DMS153 treated with DMSO at 0.1 percent for 48 hours (cell line): ENCODE data around the gene DST.
"Not testable (repeated sequence)": the region's sequence is repeated elsewhere in the genome, so short reads cannot be mapped to it uniquely, and the experiment has no call there.

Experiments
- DNase-seq: peaks from one replicate; lab custom pipeline; 2025; ENCODE audit not compliant: unreplicated experiment; lab: John Stamatoyannopoulos, UW

The DST gene

GRCh38 chr6:56572788-56573471 is 69.8 kb downstream of the DST start:
- no peak for DNase-seq

- no peak for DNase-seq
Measured at GRCh38 chr6:56571605-56572004, 71.1 kb downstream of the DST start.

- peak; percentile 32 for DNase-seq
Measured at GRCh38 chr6:56570413-56571359, 72.0 kb downstream of the DST start.

GRCh38 chr6:56567501-56567900 is 75.2 kb downstream of the DST start:
- DNase-seq, result no peak

- DNase-seq, result not testable (repeated sequence)
Measured at GRCh38 chr6:56562730-56563129, 80.0 kb downstream of the DST start.

GRCh38 chr6:56556751-56557540 is 85.7 kb downstream of the DST start:
- DNase-seq, result no peak

- DNase-seq, result no peak
Measured at GRCh38 chr6:56555438-56555872, 87.2 kb downstream of the DST start.

GRCh38 chr6:56552187-56553130 is 90.2 kb downstream of the DST start:
- DNase-seq, result no peak

GRCh38 chr6:56551409-56552120 is 91.1 kb downstream of the DST start:
- no peak for DNase-seq

GRCh38 chr6:56550301-56550700 is 92.4 kb downstream of the DST start:
- DNase-seq, result no peak

- no peak for DNase-seq
Measured at GRCh38 chr6:56549014-56549413, 93.7 kb downstream of the DST start.

- DNase-seq, result no peak
Measured at GRCh38 chr6:56547687-56548086, 95.0 kb downstream of the DST start.

- DNase-seq, result peak; percentile 90
Measured at GRCh38 chr6:56542364-56543331, 100.0 kb downstream of the DST start.

GRCh38 chr6:56541741-56542360 is 100.8 kb downstream of the DST start:
- no peak for DNase-seq

- DNase-seq, result peak; percentile 9
Measured at GRCh38 chr6:56541030-56541600, 101.6 kb downstream of the DST start.

- DNase-seq, result no peak
Measured at GRCh38 chr6:56540232-56541029, 102.3 kb downstream of the DST start.
